ENCODE results near the gene CHST7. TPM values are rescaled to one million over a fixed set of nuclear protein-coding genes. Genes with fewer than 3 reads are reported as not detected.
A peak's percentile ranks its signal among the peaks of the same experiment; 100 is the strongest.

Gene CHST7
- total RNA-seq, 2 donors from 2014 or later, result 2.0 to 2.9 TPM

DNA sequence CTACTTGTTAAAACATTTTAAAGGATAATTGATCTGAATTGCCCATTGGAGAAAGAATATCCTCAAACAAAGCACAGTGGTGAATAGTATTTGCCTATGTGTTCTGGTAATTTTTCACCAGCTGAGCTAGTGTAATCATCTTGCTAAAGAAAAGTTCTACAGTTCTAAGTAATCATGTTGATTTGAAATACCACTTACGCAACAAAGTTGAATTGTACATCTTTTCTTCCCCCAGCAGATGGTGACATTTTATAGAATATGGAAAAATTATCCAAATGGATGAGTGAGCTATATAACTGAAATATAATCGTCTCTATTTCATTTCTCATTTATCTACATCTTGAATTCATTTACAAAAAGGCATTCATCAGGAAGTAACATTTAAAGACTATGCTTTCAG, 18.6 kb upstream of the CHST7 start:
- Mint-ChIP-seq H3K9me3 (no peaks in the 10 kb centered on the region), H3K27ac (no peak overlapping the region), H3K36me3 (no peaks in the 10 kb centered on the region), H3K4me3 (no peak overlapping the region), H3K4me1 (ENCODE audit: low read depth in 2 of 2) (no peaks in the 10 kb centered on the region), H3K27me3 (peaks cover 0 to 7% of the 10 kb centered on the region in 2 donors)
- ATAC-seq, result no peak
- no peak for DNase-seq (ENCODE audit: low spot score)

DNA sequence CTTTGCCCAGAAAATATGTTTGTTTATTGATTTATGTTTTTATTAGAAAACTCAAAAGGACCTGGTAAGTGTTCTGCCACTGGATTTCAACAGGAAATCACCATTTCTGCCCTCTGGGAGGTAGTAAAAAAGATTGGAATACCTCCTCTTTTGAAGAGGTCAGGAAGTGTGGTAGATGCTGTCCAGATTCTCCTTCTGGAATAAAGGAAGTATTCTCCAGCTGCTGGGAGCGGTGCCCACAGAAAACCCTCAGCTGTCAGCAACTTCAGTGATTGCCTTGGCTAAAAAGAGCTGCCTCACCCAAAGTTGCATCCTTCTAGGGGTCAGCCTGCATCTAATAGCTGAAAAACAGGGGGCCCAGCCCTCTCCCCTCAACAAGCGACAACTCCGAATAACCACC, 14.5 kb upstream of the CHST7 start:
- H3K27ac Mint-ChIP-seq, result no peak overlapping the region
- no peaks in the 10 kb centered on the region for H3K9me3 Mint-ChIP-seq
- H3K27me3 Mint-ChIP-seq, result peaks cover 0 to 13% of the 10 kb centered on the region in 2 donors
- no peak for ATAC-seq
- peaks cover 16 to 18% of the 10 kb centered on the region in 2 donors for H3K4me1 Mint-ChIP-seq (ENCODE audit: low read depth in 2 of 2)
- H3K4me3 Mint-ChIP-seq, result no peak overlapping the region
- no peak for DNase-seq (ENCODE audit: low spot score)
- H3K36me3 Mint-ChIP-seq, result no peaks in the 10 kb centered on the region

DNA sequence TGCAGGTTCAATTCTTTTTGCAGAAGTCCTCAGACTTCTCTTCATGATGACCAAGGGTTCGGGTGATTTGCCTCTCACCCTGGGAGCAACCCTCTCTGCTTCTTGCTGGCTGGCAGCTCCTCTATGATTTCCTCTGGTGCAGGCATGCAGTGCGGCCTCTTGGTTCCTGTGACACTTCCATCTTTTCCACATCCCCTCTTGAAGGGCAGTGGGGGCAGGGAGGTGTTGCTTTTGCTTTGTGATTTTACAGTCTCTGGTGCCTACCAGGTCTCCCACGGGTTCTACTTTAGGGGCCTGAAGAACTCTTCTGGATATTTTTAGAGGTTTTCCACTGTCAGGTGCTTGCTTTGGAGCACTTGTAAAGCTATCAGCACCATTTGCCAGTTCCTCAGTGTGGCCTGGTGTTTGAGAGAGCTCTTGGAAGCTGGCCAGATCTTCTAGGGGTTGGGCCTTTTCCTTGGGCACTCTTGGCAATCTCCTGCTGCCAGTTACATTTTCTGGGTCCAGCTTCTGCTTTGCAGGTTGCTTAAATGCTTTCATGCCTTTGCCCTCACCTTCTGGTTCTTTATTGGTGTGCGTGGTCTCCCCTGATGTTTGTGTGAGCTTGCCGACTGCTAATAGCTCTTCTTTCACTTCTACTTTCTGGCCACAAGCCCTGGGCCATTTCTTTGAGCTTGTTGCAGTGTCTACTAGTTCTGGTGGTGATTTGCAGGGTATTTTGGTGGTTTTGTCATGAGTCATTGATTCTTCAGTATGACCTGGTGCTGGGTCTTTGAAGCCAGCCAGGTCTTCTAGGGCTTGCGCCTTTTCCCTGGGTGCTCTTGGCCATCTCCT, 11.5 kb upstream of the CHST7 start:
- peak overlapping the region; percentile 10 to 81 for H3K27ac Mint-ChIP-seq

DNA sequence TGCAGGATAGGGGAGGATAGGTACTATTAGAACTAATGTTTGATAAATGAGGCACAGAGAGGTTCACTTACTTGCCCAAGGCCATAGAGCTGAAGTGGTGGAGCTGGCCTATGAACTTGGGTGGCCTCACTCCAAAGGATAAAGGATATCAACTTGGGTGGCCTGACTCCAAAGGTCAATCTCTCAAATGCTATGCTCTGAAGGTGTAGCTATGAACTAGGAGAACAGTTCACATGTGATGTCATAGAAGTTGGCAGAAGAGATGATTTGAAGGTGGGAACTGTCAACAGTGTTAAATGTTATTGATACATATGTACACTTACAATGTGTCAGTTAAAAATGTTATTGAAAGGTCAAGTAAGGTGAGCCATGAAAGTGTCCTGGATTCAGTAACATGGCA, 6.2 kb upstream of the CHST7 start:
- no peak for ATAC-seq
- no peaks in the 10 kb centered on the region for H3K9me3 Mint-ChIP-seq
- peaks cover 0 to 9% of the 10 kb centered on the region in 2 donors for H3K27me3 Mint-ChIP-seq

More for the DNA sequence above, 11.5 kb upstream of the CHST7 start:
- H3K4me1 Mint-ChIP-seq (ENCODE audit: low read depth in 2 of 2), result peaks cover 16 to 18% of the 10 kb centered on the region in 2 donors
- no peaks in the 10 kb centered on the region for H3K9me3 Mint-ChIP-seq
- H3K27me3 Mint-ChIP-seq, result peaks cover 0 to 17% of the 10 kb centered on the region in 2 donors
- H3K36me3 Mint-ChIP-seq, result no peaks in the 10 kb centered on the region
- ATAC-seq, result peak; percentile 94 to 96
- peak overlapping the region; percentile 66 for H3K4me3 Mint-ChIP-seq
- no peak for DNase-seq (ENCODE audit: low spot score)

DNA sequence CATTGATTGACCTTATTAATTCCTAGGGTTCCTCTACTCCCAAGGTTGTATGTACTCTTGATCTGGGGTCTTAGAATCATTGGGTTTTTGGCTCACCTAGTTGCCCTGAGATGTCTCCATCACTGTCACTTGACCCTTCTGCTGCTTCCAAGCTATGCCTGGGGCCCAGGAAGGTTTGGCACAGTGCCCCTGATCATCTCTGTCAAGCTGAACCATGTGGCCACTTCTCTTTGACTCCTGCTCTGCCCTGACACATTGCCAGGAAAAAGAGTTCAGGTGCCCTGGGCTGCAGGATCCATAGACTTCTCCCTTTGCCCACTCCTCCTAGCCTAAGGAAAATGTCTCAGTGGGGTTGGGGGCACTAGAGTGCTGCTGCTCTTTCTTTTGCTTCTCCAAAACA, 3.9 kb upstream of the CHST7 start:
- H3K4me3 Mint-ChIP-seq, result no peak overlapping the region
- peaks cover 15 to 16% of the 10 kb centered on the region in 2 donors for H3K4me1 Mint-ChIP-seq (ENCODE audit: low read depth in 2 of 2)
- H3K27me3 Mint-ChIP-seq, result peaks cover 0 to 7% of the 10 kb centered on the region in 2 donors
- H3K9me3 Mint-ChIP-seq, result no peaks in the 10 kb centered on the region
- H3K27ac Mint-ChIP-seq, result no peak overlapping the region
- DNase-seq (ENCODE audit: low spot score) (no peak), ATAC-seq (no peak)
- no peaks in the 10 kb centered on the region for H3K36me3 Mint-ChIP-seq

More for the DNA sequence above, 6.2 kb upstream of the CHST7 start:
- H3K4me1 Mint-ChIP-seq (ENCODE audit: low read depth in 2 of 2), result peaks cover 11 to 13% of the 10 kb centered on the region in 2 donors
- no peaks in the 10 kb centered on the region for H3K36me3 Mint-ChIP-seq
- H3K27ac Mint-ChIP-seq, result no peak overlapping the region
- H3K4me3 Mint-ChIP-seq, result no peak overlapping the region
- DNase-seq (ENCODE audit: low spot score), result no peak

DNA sequence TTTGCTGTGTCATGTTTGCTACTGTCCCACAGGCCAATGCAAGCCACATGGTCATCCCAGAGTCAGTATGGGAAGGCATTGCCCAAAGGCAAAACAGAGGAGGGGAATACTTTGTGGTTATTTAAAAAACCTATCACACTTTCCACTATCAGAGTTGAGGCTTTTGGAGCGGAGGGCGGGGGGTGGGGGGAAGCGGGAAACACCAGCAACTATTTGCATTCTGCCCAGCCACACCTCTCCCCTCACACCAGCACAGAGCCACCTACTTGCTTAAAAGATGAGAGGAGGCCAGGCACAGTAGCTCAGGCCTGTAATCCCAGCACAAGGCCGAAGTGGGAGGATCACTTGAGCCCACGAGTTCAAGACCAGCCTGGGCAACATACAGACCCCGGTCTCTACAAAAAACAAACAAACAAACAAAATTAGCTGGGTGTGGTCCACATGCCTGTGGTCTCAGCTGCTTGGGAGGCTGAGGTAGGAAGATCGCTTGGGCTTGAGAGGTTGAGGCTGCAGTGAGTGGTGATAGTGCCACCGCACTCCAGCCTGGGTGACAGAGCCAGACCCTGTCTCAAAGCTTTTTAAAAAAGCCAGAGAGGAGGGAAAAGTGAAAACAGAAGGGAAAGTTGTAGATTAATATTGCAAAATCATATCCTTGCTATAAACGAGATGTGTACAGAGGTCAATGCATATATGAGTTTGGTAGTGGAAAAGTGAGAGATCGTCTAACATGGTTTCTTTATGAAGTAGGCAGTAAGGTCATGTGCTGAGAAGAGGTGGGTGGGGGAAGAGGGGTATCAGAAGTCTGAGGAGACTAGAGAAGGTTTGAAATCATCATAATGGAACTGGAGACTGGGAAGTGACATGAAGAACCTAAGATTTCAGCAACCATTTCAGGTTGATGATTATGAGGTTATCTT, 1.9 kb upstream of the CHST7 start:
- DNase-seq (ENCODE audit: low spot score) (no peak), ATAC-seq (no peak)
- peaks cover 0 to 8% of the 10 kb centered on the region in 2 donors for H3K27me3 Mint-ChIP-seq
- peak overlapping the region in 1 of 2 donors; percentile 62 for H3K27ac Mint-ChIP-seq
- no peaks in the 10 kb centered on the region for H3K9me3 Mint-ChIP-seq
- peak overlapping the region; percentile 63 for H3K4me3 Mint-ChIP-seq
- H3K36me3 Mint-ChIP-seq, result no peaks in the 10 kb centered on the region
- H3K4me1 Mint-ChIP-seq (ENCODE audit: low read depth in 2 of 2), result peaks cover 15 to 23% of the 10 kb centered on the region in 2 donors

DNA sequence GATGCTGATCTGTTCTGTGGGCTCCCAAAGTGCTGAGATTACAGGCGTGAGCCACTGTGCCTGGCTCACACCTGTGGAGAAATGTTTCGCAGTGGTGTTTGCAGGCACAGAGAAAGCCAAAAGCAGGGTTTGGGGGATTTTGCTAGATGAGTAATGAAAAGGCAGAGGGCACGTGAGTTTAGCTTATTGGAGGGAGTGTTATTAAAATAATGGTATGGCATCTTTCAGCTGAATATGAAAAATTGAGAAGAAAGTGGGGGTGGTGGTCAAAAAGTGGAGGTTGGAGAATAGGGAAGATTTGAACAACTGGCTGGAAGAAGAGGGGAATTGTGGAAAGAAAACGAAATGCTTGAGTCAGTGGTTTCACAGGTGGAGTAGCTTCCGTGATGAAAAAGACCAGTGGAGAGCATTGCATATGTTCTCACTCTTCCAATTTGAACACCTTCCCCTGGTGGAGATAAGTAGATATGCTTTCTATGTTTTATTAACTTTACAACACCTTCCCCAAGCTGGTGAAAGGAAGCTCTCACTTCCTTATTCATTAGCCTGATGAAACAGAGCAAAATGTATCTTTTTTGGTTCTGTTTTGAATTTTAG, 1.1 kb upstream of the CHST7 start:
- Mint-ChIP-seq H3K4me1 (ENCODE audit: low read depth in 2 of 2) (peaks cover 19 to 23% of the 10 kb centered on the region in 2 donors), H3K4me3 (peak overlapping the region; percentile 63), H3K27me3 (peaks cover 0 to 7% of the 10 kb centered on the region in 2 donors), H3K9me3 (no peaks in the 10 kb centered on the region), H3K36me3 (no peaks in the 10 kb centered on the region), H3K27ac (peak overlapping the region in 1 of 2 donors; percentile 62)
- DNase-seq (ENCODE audit: low spot score) (no peak), ATAC-seq (no peak)

DNA sequence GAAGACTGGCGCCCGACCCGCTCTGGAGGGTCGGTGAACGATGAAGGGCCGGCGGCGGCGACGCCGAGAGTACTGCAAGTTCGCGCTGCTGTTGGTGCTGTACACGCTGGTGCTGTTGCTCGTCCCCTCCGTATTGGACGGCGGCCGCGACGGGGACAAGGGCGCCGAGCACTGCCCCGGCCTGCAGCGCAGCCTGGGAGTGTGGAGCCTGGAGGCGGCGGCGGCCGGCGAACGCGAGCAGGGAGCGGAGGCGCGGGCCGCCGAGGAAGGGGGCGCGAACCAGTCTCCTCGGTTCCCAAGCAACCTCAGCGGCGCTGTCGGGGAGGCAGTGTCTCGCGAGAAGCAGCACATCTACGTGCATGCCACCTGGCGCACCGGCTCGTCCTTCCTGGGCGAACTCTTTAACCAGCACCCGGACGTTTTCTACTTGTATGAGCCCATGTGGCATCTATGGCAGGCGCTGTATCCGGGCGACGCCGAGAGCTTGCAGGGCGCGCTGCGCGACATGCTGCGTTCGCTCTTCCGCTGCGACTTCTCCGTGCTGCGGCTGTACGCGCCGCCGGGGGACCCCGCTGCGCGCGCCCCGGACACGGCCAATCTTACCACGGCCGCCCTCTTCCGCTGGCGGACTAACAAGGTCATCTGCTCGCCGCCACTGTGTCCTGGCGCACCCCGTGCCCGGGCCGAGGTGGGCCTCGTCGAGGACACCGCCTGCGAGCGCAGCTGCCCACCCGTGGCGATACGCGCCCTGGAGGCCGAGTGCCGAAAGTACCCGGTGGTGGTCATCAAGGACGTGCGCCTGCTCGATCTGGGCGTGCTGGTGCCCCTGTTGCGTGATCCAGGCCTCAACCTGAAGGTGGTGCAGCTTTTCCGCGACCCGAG, 568 bp downstream of the CHST7 start:
- no peak for DNase-seq (ENCODE audit: low spot score)
- Mint-ChIP-seq H3K4me1 (ENCODE audit: low read depth in 2 of 2) (peaks cover 19 to 23% of the 10 kb centered on the region in 2 donors), H3K36me3 (no peaks in the 10 kb centered on the region), H3K4me3 (peak overlapping the region; percentile 63), H3K27me3 (peaks cover 0 to 6% of the 10 kb centered on the region in 2 donors), H3K9me3 (no peaks in the 10 kb centered on the region), H3K27ac (no peak overlapping the region)
- peak; percentile 66 to 67 for ATAC-seq

DNA sequence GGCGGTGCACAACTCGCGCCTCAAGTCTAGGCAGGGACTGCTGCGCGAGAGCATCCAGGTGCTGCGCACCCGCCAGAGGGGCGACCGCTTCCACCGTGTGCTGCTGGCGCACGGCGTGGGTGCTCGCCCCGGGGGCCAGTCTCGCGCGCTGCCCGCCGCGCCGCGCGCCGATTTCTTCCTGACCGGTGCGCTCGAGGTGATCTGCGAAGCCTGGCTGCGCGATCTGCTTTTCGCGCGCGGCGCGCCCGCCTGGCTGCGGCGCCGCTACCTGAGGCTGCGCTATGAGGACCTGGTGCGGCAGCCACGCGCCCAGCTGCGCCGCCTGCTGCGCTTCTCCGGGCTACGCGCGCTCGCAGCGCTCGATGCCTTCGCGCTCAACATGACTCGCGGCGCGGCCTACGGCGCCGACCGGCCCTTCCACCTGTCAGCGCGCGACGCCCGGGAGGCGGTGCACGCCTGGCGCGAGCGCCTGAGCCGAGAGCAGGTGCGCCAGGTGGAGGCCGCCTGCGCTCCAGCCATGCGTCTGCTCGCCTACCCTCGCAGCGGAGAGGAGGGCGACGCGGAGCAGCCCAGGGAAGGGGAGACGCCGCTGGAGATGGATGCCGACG, 1.3 kb downstream of the CHST7 start:
- Mint-ChIP-seq H3K4me1 (ENCODE audit: low read depth in 2 of 2) (peaks cover 19 to 23% of the 10 kb centered on the region in 2 donors), H3K9me3 (no peaks in the 10 kb centered on the region), H3K27me3 (peaks cover 0 to 6% of the 10 kb centered on the region in 2 donors), H3K4me3 (peak overlapping the region; percentile 63), H3K27ac (no peak overlapping the region), H3K36me3 (no peaks in the 10 kb centered on the region)
- ATAC-seq, result peak; percentile 1 to 47
- DNase-seq (ENCODE audit: low spot score), result no peak

DNA sequence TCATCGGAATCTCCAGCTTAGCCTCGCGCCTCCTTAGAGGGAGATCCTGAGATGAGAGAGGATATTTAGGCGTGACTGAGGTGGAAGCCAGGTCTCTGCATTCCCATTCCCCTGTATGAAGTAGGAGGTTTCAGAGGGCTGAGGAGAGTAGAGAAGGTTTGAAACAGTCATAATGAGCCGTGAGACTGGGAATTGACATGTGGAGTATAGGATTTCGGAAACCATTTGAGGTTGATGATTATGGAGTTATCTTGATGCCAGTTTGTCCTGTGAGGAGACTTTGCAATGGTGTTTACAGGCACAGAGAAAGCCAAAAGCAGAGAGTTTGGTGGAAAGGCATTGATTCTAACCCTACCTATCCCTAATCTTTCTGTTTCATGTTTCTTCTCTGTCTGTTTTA, 2.0 kb downstream of the CHST7 start:
- Mint-ChIP-seq H3K27me3 (peaks cover 0 to 6% of the 10 kb centered on the region in 2 donors), H3K9me3 (no peaks in the 10 kb centered on the region), H3K27ac (no peak overlapping the region), H3K4me1 (ENCODE audit: low read depth in 2 of 2) (peaks cover 19 to 23% of the 10 kb centered on the region in 2 donors), H3K36me3 (no peaks in the 10 kb centered on the region), H3K4me3 (peak overlapping the region; percentile 55)
- ATAC-seq (no peak), DNase-seq (ENCODE audit: low spot score) (no peak)

DNA sequence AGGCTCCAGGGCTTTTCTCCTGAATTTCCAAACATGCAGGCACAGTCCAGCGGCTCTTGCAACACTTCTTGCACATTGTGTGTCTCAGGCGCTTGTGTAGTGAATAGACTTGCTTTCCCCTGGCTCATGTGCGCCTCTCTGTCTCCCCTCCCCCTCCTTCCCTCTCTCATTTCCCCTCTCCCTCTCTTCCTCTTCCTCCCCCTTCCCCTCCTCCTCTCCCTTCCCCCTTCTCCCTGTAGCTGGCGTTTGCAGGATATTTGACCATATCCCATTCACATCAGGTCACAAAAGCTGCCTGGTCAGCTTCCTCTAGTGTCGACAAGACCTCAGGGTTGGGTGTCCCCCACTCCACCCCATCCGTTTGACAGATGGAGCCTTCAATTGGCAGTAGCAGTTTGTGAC, 2.4 kb downstream of the CHST7 start:
- ATAC-seq, result no peak
- H3K27ac Mint-ChIP-seq, result no peak overlapping the region

DNA sequence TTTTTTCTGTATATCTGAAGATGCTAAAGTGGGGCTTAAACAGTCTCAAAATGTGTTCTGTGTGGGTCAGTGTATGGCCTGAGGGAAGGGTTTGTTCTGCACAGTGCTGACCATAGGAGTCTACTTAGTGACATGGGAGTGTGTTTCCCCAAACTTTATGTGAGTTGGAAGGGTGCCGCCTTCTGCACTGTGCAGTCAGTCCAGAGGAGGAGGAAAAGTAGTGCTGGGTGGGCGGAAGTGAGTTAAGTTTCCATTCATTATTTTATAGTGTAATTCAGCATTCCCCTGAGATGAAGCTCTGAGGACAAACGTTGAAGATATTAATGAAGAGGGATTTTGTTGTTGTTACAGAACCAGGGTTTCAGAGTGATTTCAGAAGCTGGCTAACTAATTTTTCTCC, 2.9 kb downstream of the CHST7 start:
- ATAC-seq, result no peak
- Mint-ChIP-seq H3K4me3 (peak overlapping the region; percentile 65), H3K36me3 (no peaks in the 10 kb centered on the region), H3K27me3 (peaks cover 0 to 6% of the 10 kb centered on the region in 2 donors), H3K4me1 (ENCODE audit: low read depth in 2 of 2) (peaks cover 19 to 23% of the 10 kb centered on the region in 2 donors), H3K9me3 (no peaks in the 10 kb centered on the region), H3K27ac (no peak overlapping the region)
- DNase-seq (ENCODE audit: low spot score), result no peak

More for the DNA sequence above, 2.4 kb downstream of the CHST7 start:
- peak overlapping the region; percentile 65 for H3K4me3 Mint-ChIP-seq
- DNase-seq (ENCODE audit: low spot score), result no peak
- H3K9me3 Mint-ChIP-seq, result no peaks in the 10 kb centered on the region
- H3K27me3 Mint-ChIP-seq, result peaks cover 0 to 6% of the 10 kb centered on the region in 2 donors
- H3K4me1 Mint-ChIP-seq (ENCODE audit: low read depth in 2 of 2), result peaks cover 19 to 23% of the 10 kb centered on the region in 2 donors
- no peaks in the 10 kb centered on the region for H3K36me3 Mint-ChIP-seq

Measured in natural killer cell treated with Interleukin-12 subunit alpha and Interleukin-12 subunit beta and Interleukin-15 and Interleukin-18, amount 100 ng/mL, for 72 hours (primary cell).